IPS-20b (cell line): ENCODE measurements around the gene TPK1.
"Not testable (repeated sequence)": the region's sequence is repeated elsewhere in the genome, so short reads cannot be mapped to it uniquely, and the experiment has no call there.

Source experiments
- H3K27ac ChIP-seq: one replicate; pipeline ENCODE4 v1.5.1; 2013; ENCODE audit warnings: low read length
- H3K27me3 ChIP-seq: 2 replicates; pipeline ENCODE4 v1.6.1; 2013; ENCODE audit warnings: mild to moderate bottlenecking, low read length, inconsistent platforms; ENCODE audit not compliant: insufficient read depth
- H3K36me3 ChIP-seq: 2 replicates; pipeline ENCODE4 v1.6.1; 2013; ENCODE audit warnings: low read depth, mild to moderate bottlenecking, inconsistent platforms, low read length, moderate library complexity; ENCODE audit not compliant: insufficient read depth
- H3K4me1 ChIP-seq: 2 replicates; pipeline ENCODE4 v1.6.1; 2013; ENCODE audit warnings: mild to moderate bottlenecking, control low read depth, inconsistent platforms, low read length, moderate library complexity; ENCODE audit not compliant: insufficient read depth
- H3K4me3 ChIP-seq: 2 replicates; pipeline ENCODE4 v1.5.1; 2013; ENCODE audit warnings: mild to moderate bottlenecking, low read length, inconsistent platforms
- H3K9ac ChIP-seq: 2 replicates; pipeline ENCODE4 v1.6.1; 2013; ENCODE audit warnings: low read depth, mild to moderate bottlenecking, inconsistent platforms, low read length, moderate library complexity
- H3K9me3 ChIP-seq: 2 replicates; pipeline ENCODE4 v1.6.1; 2013; ENCODE audit warnings: mild to moderate bottlenecking, low read depth, low read length, inconsistent platforms; ENCODE audit not compliant: insufficient read depth

TPK1 gene

GRCh38 chr7:144736880-144737493 is 98.9 kb downstream of the TPK1 start:
- Histone ChIP-seq H3K4me1 (no peaks in the 10 kb centered on the region), H3K27ac (no peak overlapping the region), H3K27me3 (no peaks in the 10 kb centered on the region)

GRCh38 chr7:144735505-144736276 is 100.2 kb downstream of the TPK1 start:
- Histone ChIP-seq H3K36me3 (no peaks in the 10 kb centered on the region), H3K4me1 (no peaks in the 10 kb centered on the region), H3K9me3 (no peaks in the 10 kb centered on the region), H3K27me3 (no peaks in the 10 kb centered on the region), H3K9ac (no peak overlapping the region), H3K27ac (no peak overlapping the region), H3K4me3 (no peak overlapping the region)

More at GRCh38 chr7:144736880-144737493, 98.9 kb downstream of the TPK1 start:
- Histone ChIP-seq H3K4me3 (no peak overlapping the region), H3K36me3 (no peaks in the 10 kb centered on the region), H3K9me3 (no peaks in the 10 kb centered on the region), H3K9ac (no peak overlapping the region)

GRCh38 chr7:144731661-144732351 is 104.0 kb downstream of the TPK1 start:
- no peaks in the 10 kb centered on the region for H3K4me1 ChIP-seq

GRCh38 chr7:144730224-144730623 is 105.6 kb downstream of the TPK1 start:
- Histone ChIP-seq H3K9ac (no peak overlapping the region), H3K9me3 (no peaks in the 10 kb centered on the region; the same call in 1 of the 2 replicates), H3K27me3 (no peaks in the 10 kb centered on the region), H3K27ac (no peak overlapping the region), H3K4me1 (no peaks in the 10 kb centered on the region), H3K36me3 (no peaks in the 10 kb centered on the region), H3K4me3 (no peak overlapping the region)

More at GRCh38 chr7:144731661-144732351, 104.0 kb downstream of the TPK1 start:
- no peak overlapping the region for H3K27ac ChIP-seq
- H3K9me3 ChIP-seq = no peaks in the 10 kb centered on the region; the same call in 1 of the 2 replicates
- H3K9ac ChIP-seq = no peak overlapping the region
- no peaks in the 10 kb centered on the region for H3K36me3 ChIP-seq
- no peak overlapping the region for H3K4me3 ChIP-seq
- no peaks in the 10 kb centered on the region for H3K27me3 ChIP-seq

- H3K9ac ChIP-seq = no peak overlapping the region
- no peaks in the 10 kb centered on the region; the same call in 1 of the 2 replicates for H3K9me3 ChIP-seq
- H3K4me1 ChIP-seq = no peaks in the 10 kb centered on the region
- no peaks in the 10 kb centered on the region for H3K36me3 ChIP-seq
- no peaks in the 10 kb centered on the region for H3K27me3 ChIP-seq
- no peak overlapping the region for H3K4me3 ChIP-seq
- no peak overlapping the region for H3K27ac ChIP-seq
These were observed 106.6 kb downstream of the TPK1 start for GRCh38 chr7:144729226-144729625.

GRCh38 chr7:144728551-144728950 is 107.3 kb downstream of the TPK1 start:
- H3K9ac ChIP-seq = no peak overlapping the region
- no peaks in the 10 kb centered on the region for H3K4me1 ChIP-seq
- no peak overlapping the region for H3K4me3 ChIP-seq
- H3K27me3 ChIP-seq = no peaks in the 10 kb centered on the region
- H3K36me3 ChIP-seq = no peaks in the 10 kb centered on the region
- H3K27ac ChIP-seq = no peak overlapping the region
- H3K9me3 ChIP-seq = no peaks in the 10 kb centered on the region; the same call in 1 of the 2 replicates

- H3K9ac ChIP-seq, H3K27me3 ChIP-seq, H3K4me1 ChIP-seq, H3K27ac ChIP-seq, H3K4me3 ChIP-seq, H3K9me3 ChIP-seq, H3K36me3 ChIP-seq: not testable (repeated sequence)
These were observed 109.0 kb downstream of the TPK1 start for GRCh38 chr7:144726840-144727239.

- H3K27me3 ChIP-seq = no peaks in the 10 kb centered on the region
- H3K36me3 ChIP-seq = no peaks in the 10 kb centered on the region
- H3K9ac ChIP-seq = no peak overlapping the region
- H3K4me1 ChIP-seq = peaks cover 9% of the 10 kb centered on the region; the same call in 1 of the 2 replicates
- no peak overlapping the region for H3K4me3 ChIP-seq
- H3K27ac ChIP-seq = no peak overlapping the region
- no peaks in the 10 kb centered on the region; the same call in 1 of the 2 replicates for H3K9me3 ChIP-seq
These were observed 110.8 kb downstream of the TPK1 start for GRCh38 chr7:144725070-144725469.

- Histone ChIP-seq H3K36me3 (no peaks in the 10 kb centered on the region), H3K9ac (no peak overlapping the region), H3K27ac (no peak overlapping the region), H3K4me1 (peaks cover 13% of the 10 kb centered on the region; the same call in 1 of the 2 replicates), H3K4me3 (no peak overlapping the region), H3K27me3 (no peaks in the 10 kb centered on the region), H3K9me3 (no peaks in the 10 kb centered on the region; the same call in 1 of the 2 replicates)
These were observed 112.6 kb downstream of the TPK1 start for GRCh38 chr7:144723301-144723700.

GRCh38 chr7:144720710-144721109 is 115.1 kb downstream of the TPK1 start:
- H3K4me3 ChIP-seq = no peak overlapping the region
- H3K9ac ChIP-seq = no peak overlapping the region
- H3K27me3 ChIP-seq = no peaks in the 10 kb centered on the region
- peaks cover 13% of the 10 kb centered on the region; the same call in 1 of the 2 replicates for H3K4me1 ChIP-seq
- H3K9me3 ChIP-seq = no peaks in the 10 kb centered on the region
- no peaks in the 10 kb centered on the region for H3K36me3 ChIP-seq
- H3K27ac ChIP-seq = no peak overlapping the region

- Histone ChIP-seq H3K36me3 (no peaks in the 10 kb centered on the region), H3K27ac (no peak overlapping the region), H3K4me3 (no peak overlapping the region), H3K27me3 (no peaks in the 10 kb centered on the region), H3K4me1 (peaks cover 13% of the 10 kb centered on the region; the same call in 1 of the 2 replicates), H3K9me3 (no peaks in the 10 kb centered on the region), H3K9ac (no peak overlapping the region)
These were observed 115.7 kb downstream of the TPK1 start for GRCh38 chr7:144720149-144720548.
